LNCAP (cell line): ENCODE results near the gene HPSE2.

Source experiments
- TF ChIP-seq, protein P1 (sequence below): fragments of 450-650 bp; IDR thresholded peaks from 2 replicates; pipeline ENCODE4 v1.5.1; 2017; ENCODE audit warnings: mild to moderate bottlenecking

HPSE2 gene

GRCh38 chr10:98449287-98449686, 786.4 kb downstream of the HPSE2 start:
- TF ChIP-seq, protein P1, sequence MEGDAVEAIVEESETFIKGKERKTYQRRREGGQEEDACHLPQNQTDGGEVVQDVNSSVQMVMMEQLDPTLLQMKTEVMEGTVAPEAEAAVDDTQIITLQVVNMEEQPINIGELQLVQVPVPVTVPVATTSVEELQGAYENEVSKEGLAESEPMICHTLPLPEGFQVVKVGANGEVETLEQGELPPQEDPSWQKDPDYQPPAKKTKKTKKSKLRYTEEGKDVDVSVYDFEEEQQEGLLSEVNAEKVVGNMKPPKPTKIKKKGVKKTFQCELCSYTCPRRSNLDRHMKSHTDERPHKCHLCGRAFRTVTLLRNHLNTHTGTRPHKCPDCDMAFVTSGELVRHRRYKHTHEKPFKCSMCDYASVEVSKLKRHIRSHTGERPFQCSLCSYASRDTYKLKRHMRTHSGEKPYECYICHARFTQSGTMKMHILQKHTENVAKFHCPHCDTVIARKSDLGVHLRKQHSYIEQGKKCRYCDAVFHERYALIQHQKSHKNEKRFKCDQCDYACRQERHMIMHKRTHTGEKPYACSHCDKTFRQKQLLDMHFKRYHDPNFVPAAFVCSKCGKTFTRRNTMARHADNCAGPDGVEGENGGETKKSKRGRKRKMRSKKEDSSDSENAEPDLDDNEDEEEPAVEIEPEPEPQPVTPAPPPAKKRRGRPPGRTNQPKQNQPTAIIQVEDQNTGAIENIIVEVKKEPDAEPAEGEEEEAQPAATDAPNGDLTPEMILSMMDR = no peak

- TF ChIP-seq, protein P1 = no peak
Measured at GRCh38 chr10:98446661-98447221, 788.9 kb downstream of the HPSE2 start, which contains the start of gene HPS1. TSS of gene HPS1 (minus strand) at chr10:98446935. CDS start at chr10:98443240, 3,695 bp downstream.

DNA sequence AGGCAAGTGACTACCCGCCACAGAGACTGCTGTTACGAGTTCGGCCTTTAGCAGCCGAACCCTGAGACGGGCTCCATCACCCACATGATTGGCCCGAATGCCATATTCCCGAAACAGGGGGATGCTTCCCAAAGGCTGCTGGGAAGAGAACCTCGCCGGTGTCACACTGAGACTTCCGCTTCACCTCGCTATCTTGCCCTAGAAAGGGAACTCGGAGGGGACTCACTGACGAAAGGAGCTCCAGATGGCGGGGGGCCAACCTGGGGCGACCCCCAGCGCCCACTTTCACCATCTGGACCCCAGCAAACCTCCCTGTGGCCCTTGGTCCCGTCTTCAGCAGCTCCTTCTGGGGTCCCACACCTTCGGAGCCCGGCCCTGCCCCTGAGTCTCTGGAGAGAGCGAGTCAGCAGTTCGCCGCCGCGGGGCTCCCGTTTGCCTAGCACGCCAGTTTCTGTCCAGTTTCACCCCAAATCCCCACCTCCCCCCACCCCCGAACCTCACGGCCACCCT, 789.4 kb downstream of the HPSE2 start:
- TF ChIP-seq, protein P1 = no peak

DNA sequence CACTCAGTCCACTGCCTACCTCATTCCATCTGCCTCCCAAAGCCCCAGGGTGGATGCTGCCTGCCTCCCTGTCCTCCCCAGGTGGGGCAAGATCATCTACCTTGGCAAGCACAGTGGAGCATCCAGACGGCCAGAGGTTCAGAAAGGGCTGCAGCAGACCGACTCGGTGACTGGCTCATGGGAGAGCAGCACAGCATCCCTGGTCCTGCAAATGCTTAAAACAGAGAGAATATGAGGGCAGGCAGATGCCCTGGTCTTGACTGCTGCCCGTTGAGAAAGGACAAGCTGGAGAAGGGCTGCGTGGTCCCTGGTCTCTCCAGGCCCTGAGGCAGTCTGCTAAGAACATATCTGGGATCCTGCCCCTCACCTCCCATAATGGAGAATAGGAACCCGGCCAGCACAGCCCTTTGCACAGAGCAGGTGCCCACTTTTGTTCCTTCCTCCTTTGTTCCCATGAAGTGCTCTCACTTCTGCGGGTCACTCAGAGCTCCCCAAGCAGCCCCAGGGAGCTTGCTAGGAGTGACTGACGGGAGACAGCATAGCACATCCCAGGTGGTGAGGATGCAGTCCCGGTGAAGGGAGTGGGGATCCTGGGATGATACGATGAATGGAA, 790.3 kb downstream of the HPSE2 start:
- TF ChIP-seq, protein P1 = no peak

DNA sequence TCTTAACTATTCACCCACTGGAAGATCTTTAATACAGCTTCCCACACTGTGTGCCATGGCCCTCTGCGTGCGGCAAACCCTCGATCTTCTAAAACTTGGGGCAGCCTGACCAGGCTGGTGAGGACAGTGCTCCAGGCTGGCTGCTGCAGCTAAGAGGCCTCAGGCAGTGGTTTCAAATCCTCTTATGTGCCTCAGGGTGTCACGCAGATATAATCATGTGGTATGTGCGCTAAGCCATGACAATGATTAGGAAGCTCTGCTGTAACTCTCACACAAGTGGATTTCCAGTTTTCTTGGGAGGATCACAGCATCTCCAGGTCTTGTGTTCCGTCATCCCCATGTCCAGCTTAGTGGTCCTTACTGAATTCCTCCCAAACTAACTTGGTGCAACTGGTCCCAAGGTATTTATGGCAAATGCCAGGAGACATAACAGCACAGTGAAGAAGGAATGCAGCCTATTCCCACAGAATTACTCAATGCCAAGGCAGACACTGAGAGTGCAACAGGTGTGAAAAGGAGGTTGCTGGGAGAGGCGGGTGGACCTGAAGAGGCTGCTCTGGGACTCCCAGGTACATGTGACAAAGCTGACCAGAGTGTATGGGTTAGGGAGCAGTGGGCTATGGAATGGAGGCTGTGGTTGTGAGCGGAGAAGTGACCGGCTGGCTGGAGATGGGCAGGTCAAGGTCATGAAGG, 791.2 kb downstream of the HPSE2 start:
- TF ChIP-seq, protein P1 = no peak

GRCh38 chr10:98438715-98439114, 796.9 kb downstream of the HPSE2 start:
- TF ChIP-seq, protein P1 = no peak

- TF ChIP-seq, protein P1 = no peak
Measured at GRCh38 chr10:98436704-98437103, 798.9 kb downstream of the HPSE2 start.
